ENCODE measurements around the gene CBFB. TPM values are rescaled to one million over a fixed set of nuclear protein-coding genes. Genes with fewer than 3 reads are reported as not detected.

CBFB gene
- total and polyA plus RNA-seq, 9 of the 15 experiments (the other 6 are each of a cell fraction or from before 2014, with no cell fraction given) = 22.0 to 112 (median 66.5) TPM

DNA sequence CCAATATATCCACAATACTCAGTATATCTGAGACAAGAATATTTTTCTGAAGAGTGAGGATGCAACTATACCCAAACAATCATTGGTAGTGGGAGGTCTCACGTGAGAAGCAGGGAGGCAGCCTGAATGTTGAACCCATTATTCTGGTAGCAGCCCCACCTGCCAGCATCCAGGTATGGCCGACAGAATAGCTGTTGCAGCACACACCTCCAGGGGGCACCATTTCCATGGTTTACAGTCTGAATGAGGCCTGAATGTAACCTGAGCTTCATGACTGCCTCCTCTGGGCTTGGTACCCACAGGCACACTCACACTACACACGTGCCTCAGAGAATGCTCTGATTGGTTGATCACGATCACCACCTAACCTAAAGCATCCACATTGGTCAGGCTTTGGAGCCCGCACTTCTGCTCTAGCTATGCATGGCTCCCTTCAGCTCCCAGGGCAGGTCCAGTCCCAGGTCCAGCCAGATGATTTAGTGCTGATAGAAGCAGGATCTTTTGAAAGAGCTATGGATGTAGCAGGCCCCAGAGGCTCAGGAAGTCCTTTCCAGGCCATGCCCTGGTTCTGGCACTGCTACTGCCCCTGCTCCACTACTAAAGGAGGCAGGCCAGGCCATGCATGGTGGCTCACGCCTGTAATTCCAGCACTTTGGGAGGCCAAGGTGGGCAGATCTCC, 11.0 kb upstream of the CBFB start:
- ChIA-PET CTCF (ENCODE audit: low intra/inter-chr PET ratio) (interaction anchor here (0.8 to 3.1 kb wide), 7 partner anchors 39 to 168 kb away, joined by 3 to 29 read pairs (median 6); no protein-coding TSS in a partner anchor), POLR2A (interaction anchor here (0.6 to 2.0 kb wide), 13 partner anchors 8 to 230 kb away, joined by 3 to 15 read pairs (median 3); partner anchors contain the start of gene CBFB)
- Histone ChIP-seq H4K20me1 (replicated peaks; ENCODE audit: control insufficient read depth, insufficient read depth, low read length) (no peaks in the 10 kb centered on the region), H3K27me3 (ENCODE audit: control insufficient read depth in 2 of 2, insufficient read depth in 2 of 2, low read length in 2 of 2) (no peaks in the 10 kb centered on the region), H3K36me3 (ENCODE audit: control insufficient read depth, insufficient read depth, low read length) (no peaks in the 10 kb centered on the region), H3K9ac (ENCODE audit: insufficient read depth in 1 of 2, low read depth in 2 of 2, low read length in 2 of 2) (no peak overlapping the region), H2AFZ (ENCODE audit: low read depth, low read length) (0 out of 2 replicates have a peak overlapping the region, but pooled peaks have one; percentile 10), H3K4me3 (no peak overlapping the region), H3K27ac (ENCODE audit: extremely low read depth, low read depth, low read length) (no peak overlapping the region), H3K9me1 (ENCODE audit: control insufficient read depth, insufficient read depth, low read length) (no peaks in the 10 kb centered on the region), H3K4me1 (replicated peaks in 1 of 2; ENCODE audit: control insufficient read depth in 2 of 2, insufficient read depth in 2 of 2, low read length in 2 of 2) (peaks cover 10 to 17% of the 10 kb centered on the region in 2 experiments; a peak in 4 of 5 replicates), H3K4me2 (ENCODE audit: insufficient read depth, low read length) (no peak overlapping the region), H3K79me2 (ENCODE audit: control insufficient read depth, insufficient read depth, low read length) (no peaks in the 10 kb centered on the region), H3K9me3 (replicated peaks; ENCODE audit: control insufficient read depth, insufficient read depth, low read depth, low read length) (no peaks in the 10 kb centered on the region)
- peak; percentile 84 to 91 (median 90) for DNase-seq (ENCODE audit: extremely low read depth in 1 of 4, low spot score in 3 of 4)
- intact Hi-C loops (cut with micrococcal nuclease) = loop anchor here (1.0 to 10.0 kb wide), 6 partner anchors 66 to 387 kb away; partner anchors contain the start of gene MATCAP1
- ATAC-seq = peak; percentile 92
- BruUV-seq (replicated peaks) = no TSS peak
- peak; percentile 99 for FAIRE-seq
- in situ Hi-C loops (cut with MboI) = loop anchor here (5.0 kb wide), 2 partner anchors 74 to 139 kb away; partner anchors contain the start of genes FBXL8 and TRADD
- 8% methylated on average over 6 of the region's 6 CpGs for WGBS (ENCODE audit: insufficient coverage, low coverage, missing lambda C conversion rate)
- TF ChIP-seq, protein P1, sequence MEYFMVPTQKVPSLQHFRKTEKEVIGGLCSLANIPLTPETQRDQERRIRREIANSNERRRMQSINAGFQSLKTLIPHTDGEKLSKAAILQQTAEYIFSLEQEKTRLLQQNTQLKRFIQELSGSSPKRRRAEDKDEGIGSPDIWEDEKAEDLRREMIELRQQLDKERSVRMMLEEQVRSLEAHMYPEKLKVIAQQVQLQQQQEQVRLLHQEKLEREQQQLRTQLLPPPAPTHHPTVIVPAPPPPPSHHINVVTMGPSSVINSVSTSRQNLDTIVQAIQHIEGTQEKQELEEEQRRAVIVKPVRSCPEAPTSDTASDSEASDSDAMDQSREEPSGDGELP (CRISPR knock-in tag; IDR thresholded peaks at IDR 0.05; ENCODE audit: borderline replicate concordance) = peak; percentile 51; the same call in 1 of the 2 replicates
- TF ChIP-seq, protein P2, sequence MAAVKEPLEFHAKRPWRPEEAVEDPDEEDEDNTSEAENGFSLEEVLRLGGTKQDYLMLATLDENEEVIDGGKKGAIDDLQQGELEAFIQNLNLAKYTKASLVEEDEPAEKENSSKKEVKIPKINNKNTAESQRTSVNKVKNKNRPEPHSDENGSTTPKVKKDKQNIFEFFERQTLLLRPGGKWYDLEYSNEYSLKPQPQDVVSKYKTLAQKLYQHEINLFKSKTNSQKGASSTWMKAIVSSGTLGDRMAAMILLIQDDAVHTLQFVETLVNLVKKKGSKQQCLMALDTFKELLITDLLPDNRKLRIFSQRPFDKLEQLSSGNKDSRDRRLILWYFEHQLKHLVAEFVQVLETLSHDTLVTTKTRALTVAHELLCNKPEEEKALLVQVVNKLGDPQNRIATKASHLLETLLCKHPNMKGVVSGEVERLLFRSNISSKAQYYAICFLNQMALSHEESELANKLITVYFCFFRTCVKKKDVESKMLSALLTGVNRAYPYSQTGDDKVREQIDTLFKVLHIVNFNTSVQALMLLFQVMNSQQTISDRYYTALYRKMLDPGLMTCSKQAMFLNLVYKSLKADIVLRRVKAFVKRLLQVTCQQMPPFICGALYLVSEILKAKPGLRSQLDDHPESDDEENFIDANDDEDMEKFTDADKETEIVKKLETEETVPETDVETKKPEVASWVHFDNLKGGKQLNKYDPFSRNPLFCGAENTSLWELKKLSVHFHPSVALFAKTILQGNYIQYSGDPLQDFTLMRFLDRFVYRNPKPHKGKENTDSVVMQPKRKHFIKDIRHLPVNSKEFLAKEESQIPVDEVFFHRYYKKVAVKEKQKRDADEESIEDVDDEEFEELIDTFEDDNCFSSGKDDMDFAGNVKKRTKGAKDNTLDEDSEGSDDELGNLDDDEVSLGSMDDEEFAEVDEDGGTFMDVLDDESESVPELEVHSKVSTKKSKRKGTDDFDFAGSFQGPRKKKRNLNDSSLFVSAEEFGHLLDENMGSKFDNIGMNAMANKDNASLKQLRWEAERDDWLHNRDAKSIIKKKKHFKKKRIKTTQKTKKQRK (IDR thresholded peaks at IDR 0.05; ENCODE audit: borderline replicate concordance, low read depth, low read length) = no peak
- TF ChIP-seq, protein P3, sequence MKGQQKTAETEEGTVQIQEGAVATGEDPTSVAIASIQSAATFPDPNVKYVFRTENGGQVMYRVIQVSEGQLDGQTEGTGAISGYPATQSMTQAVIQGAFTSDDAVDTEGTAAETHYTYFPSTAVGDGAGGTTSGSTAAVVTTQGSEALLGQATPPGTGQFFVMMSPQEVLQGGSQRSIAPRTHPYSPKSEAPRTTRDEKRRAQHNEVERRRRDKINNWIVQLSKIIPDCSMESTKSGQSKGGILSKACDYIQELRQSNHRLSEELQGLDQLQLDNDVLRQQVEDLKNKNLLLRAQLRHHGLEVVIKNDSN (CRISPR knock-in tag; IDR thresholded peaks at IDR 0.05) = peak; percentile 96
- TF ChIP-seq SAFB (IDR thresholded peaks at IDR 0.05; ENCODE audit: borderline replicate concordance, low read depth, low read length) (no peak), SP2 (IDR thresholded peaks at IDR 0.05; ENCODE audit: extremely low read depth, low read depth, low read length, poor library complexity, severe bottlenecking) (no peak), ZBTB8A (IDR thresholded peaks at IDR 0.05; ENCODE audit: partially characterized antibody) (no peak), SRSF9 (IDR thresholded peaks at IDR 0.05; ENCODE audit: borderline replicate concordance, low read depth, low read length) (no peak), MAZ (CRISPR knock-in tag; conservative IDR thresholded peaks at IDR 0.05 in 1 of 2, IDR thresholded peaks at IDR 0.05 in 1 of 2) (peak; percentile 45 to 46; a peak in 1 of 4 replicates), TEAD4 (IDR thresholded peaks at IDR 0.05; ENCODE audit: low read length) (peak; percentile 26; the same call in 1 of the 2 replicates), TEAD4 (CRISPR knock-in tag; IDR thresholded peaks at IDR 0.05; ENCODE audit: borderline replicate concordance) (no peak)
